Sigmoid colon (tissue), 4 donors: ENCODE results near the gene MRAS.

Experiments used
- CTCF ChIP-seq, 4 experiments: fragments of 450-650 bp in 3 of 4; fragments of 200-600 bp in 1 of 4; IDR thresholded peaks; one replicate each; pipeline ENCODE4 v1.5.1; 2016 to 2019; ENCODE audit warnings: antibody characterized with exemption in 4 of 4, mild to moderate bottlenecking in 3 of 4, moderate library complexity in 2 of 4
- POLR2A ChIP-seq, 2 donors: fragments of 450-650 bp; IDR thresholded peaks; one replicate each; pipeline ENCODE4 v1.6.1; 2016; ENCODE audit warnings: antibody characterized with exemption in 2 of 2, mild to moderate bottlenecking in 2 of 2, moderate library complexity in 2 of 2
- POLR2AphosphoS5 ChIP-seq, 4 donors: sonication (generic); formaldehyde crosslinking; IDR thresholded peaks; one replicate each; pipeline ENCODE4 v1.6.1; 2017; ENCODE audit warnings: antibody characterized with exemption in 4 of 4

- TF ChIP-seq POLR2AphosphoS5 (IDR thresholded peaks at IDR 0.05) (no peak), POLR2A (IDR thresholded peaks at IDR 0.05) (no peak), CTCF (IDR thresholded peaks at IDR 0.05) (no peak)
Measured at GRCh38 chr3:138327831-138328230, 20.5 kb upstream of the MRAS start.
